Measurements from ENCODE around the gene IL5RA. TPM values are rescaled to one million over a fixed set of nuclear protein-coding genes. Genes with fewer than 3 reads are reported as not detected.
A peak's percentile ranks its signal among the peaks of the same experiment; 100 is the strongest.

The IL5RA gene
- total RNA-seq, 3 donors from 2014 or later (not counting 1 experiment from before 2014, with no cell fraction given), result 0.34 to 12.4 TPM; not detected in 1

GRCh38 chr3:3127432-3128010 lies 17.3 kb upstream of the IL5RA start:
- H3K9me3 Mint-ChIP-seq, result no peaks in the 10 kb centered on the region
- peaks cover 19% of the 10 kb centered on the region for H3K36me3 ChIP-seq (ENCODE audit: control insufficient read depth, insufficient read depth, low read length)
- TF ChIP-seq CTCF (IDR thresholded peaks at IDR 0.05), result no peak
- WGBS (ENCODE audit: insufficient coverage), result 22% methylated on average over 19 of the region's 20 CpGs
- H3K4me3 ChIP-seq (ENCODE audit: low read length), result peak overlapping the region; percentile 81
- peak overlapping the region; percentile 99 to 100 for H3K27ac Mint-ChIP-seq
- peak; percentile 45 to 70 for DNase-seq
- intact Hi-C loops (cut with micrococcal nuclease), result loop anchor here (2.0 to 5.0 kb wide), 2 partner anchors 51 to 450 kb away; partner anchors contain the start of gene CRBN
- peak overlapping the region; percentile 97 for H3K4me3 Mint-ChIP-seq
- H3K27me3 ChIP-seq (ENCODE audit: control insufficient read depth, insufficient read depth, low read length), result no peaks in the 10 kb centered on the region
- H3K27me3 Mint-ChIP-seq (ENCODE audit: low read depth in 2 of 2), result no peaks in the 10 kb centered on the region
- H3K36me3 Mint-ChIP-seq, result no peaks in the 10 kb centered on the region
- H3K4me1 Mint-ChIP-seq, result peaks cover 34 to 43% of the 10 kb centered on the region in 2 donors
- peaks cover 23% of the 10 kb centered on the region for H3K4me1 ChIP-seq (ENCODE audit: control insufficient read depth, insufficient read depth, low read length)
- H3K9me3 ChIP-seq (ENCODE audit: control insufficient read depth, insufficient read depth, low read length), result no peaks in the 10 kb centered on the region
- peak in 2 of 3 donors; percentile 24 to 30 for ATAC-seq
- H3K27ac ChIP-seq (ENCODE audit: low read length), result peak overlapping the region; percentile 93

DNA sequence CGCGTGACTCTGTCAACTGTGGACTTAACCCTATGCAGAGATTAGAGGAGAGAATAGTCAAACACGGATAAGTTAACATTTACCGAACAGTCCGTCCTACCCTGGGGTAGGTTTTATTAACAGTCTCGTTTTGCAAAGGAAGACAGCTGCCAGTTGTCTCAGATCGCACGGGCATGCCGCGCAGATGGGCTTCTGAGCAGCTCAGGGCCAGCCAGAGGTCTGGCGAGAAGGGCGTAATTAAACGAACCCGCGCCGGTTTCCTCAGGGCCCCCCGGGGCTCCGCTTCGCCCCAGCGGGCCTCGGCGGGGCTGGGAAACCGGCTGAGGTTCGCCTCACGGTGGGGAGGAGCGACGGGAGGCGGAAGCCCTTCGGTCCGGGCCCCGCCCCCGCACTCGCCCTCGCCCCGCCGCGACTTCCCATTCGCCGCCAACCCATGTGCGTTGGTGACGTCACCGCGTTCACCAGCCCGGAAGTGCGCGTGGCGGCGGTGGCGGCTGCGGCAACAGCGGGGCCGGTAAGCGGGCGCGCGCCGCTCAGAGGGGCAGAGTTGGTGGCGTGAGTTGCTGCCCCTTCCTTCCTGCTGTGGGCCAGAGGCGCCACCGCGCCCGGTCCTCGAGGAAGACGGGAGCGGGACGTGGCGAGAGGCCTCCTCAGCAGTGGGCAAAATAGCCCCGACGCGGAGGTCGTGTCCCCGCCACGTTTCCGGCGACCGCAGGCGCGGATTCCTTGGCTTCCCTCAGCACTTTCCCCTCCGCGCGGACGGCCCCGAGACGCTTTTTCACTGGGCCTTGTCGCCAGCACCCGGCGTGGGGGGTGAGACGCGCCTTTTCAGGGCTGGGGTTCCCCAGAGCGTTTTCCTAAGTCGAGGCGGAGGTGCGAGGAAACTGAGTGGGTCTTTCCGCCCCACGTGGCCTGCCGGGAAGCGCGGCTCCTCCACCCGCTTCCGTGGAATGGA lies 16.6 kb upstream of the IL5RA start, which contains the start of gene TRNT1:
Gene TRNT1 (plus strand): TSS at position 464 of the 955 bp plus-strand sequence. CDS start 2,101 bp downstream, outside the sequence.
- Mint-ChIP-seq H3K4me3 (peak within 1 kb of the TSS; percentile 97), H3K27ac (peak within 1 kb of the TSS; percentile 99 to 100)
- under 1% methylated on average over 100 of the region's 100 CpGs for WGBS (ENCODE audit: insufficient coverage)

DNA sequence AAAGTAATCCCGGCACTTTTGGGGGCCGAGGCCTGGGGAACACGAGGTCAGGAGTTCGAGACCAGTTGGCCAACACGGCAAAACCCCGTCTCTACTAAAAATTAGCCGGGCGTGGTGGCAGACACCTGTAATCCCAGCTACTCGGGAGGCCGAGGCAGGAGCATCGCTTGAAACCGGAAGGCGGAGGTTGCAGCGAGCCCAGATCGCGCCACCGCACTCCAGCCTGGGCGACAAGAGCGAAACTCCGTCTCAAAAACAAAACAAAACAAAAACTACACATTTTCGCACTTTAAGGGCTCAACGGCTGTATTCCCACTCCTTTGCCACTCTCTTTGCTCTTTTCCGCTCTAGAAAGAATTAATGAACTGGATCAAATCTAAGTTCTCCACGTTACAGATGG lies 15.8 kb upstream of the IL5RA start:
- intact Hi-C loops (cut with micrococcal nuclease), result loop anchor here (2.0 to 5.0 kb wide), 2 partner anchors 53 to 451 kb away; partner anchors contain the start of gene CRBN
- peak in 1 of 2 donors; percentile 21 for DNase-seq
- H3K9me3 Mint-ChIP-seq, result no peaks in the 10 kb centered on the region
- H3K4me3 Mint-ChIP-seq, result peak overlapping the region; percentile 97
- Histone ChIP-seq H3K9me3 (ENCODE audit: control insufficient read depth, insufficient read depth, low read length) (no peaks in the 10 kb centered on the region), H3K27ac (ENCODE audit: low read length) (peak overlapping the region; percentile 94), H3K4me1 (ENCODE audit: control insufficient read depth, insufficient read depth, low read length) (peaks cover 23% of the 10 kb centered on the region), H3K36me3 (ENCODE audit: control insufficient read depth, insufficient read depth, low read length) (peaks cover 16% of the 10 kb centered on the region), H3K4me3 (ENCODE audit: low read length) (peak overlapping the region; percentile 75), H3K27me3 (ENCODE audit: control insufficient read depth, insufficient read depth, low read length) (no peaks in the 10 kb centered on the region)
- H3K36me3 Mint-ChIP-seq, result no peaks in the 10 kb centered on the region
- 92% methylated on average over 24 of the region's 24 CpGs for WGBS (ENCODE audit: insufficient coverage)
- no peak for TF ChIP-seq CTCF (IDR thresholded peaks at IDR 0.05)
- peak overlapping the region; percentile 99 to 100 for H3K27ac Mint-ChIP-seq
- H3K4me1 Mint-ChIP-seq, result peaks cover 34 to 43% of the 10 kb centered on the region in 2 donors
- H3K27me3 Mint-ChIP-seq (ENCODE audit: low read depth in 2 of 2), result no peaks in the 10 kb centered on the region
- no peak for ATAC-seq

More for the DNA sequence above, 16.6 kb upstream of the IL5RA start, which contains the start of gene TRNT1:
- peak within 1 kb of the TSS; percentile 94 for H3K27ac ChIP-seq (ENCODE audit: low read length)
- H3K36me3 ChIP-seq (ENCODE audit: control insufficient read depth, insufficient read depth, low read length), result peaks cover 19% of the 10 kb centered on the region
- ATAC-seq (peak; percentile 91 to 95 (median 91)), DNase-seq (peak; percentile 96 to 99)
- Mint-ChIP-seq H3K27me3 (ENCODE audit: low read depth in 2 of 2) (no peaks in the 10 kb centered on the region), H3K4me1 (peaks cover 34 to 43% of the 10 kb centered on the region in 2 donors), H3K9me3 (no peaks in the 10 kb centered on the region), H3K36me3 (no peaks in the 10 kb centered on the region)
- intact Hi-C loops (cut with micrococcal nuclease), result loop anchor here (2.0 to 5.0 kb wide), 2 partner anchors 52 to 451 kb away; partner anchors contain the start of gene CRBN
- no peaks in the 10 kb centered on the region for H3K27me3 ChIP-seq (ENCODE audit: control insufficient read depth, insufficient read depth, low read length)
- H3K9me3 ChIP-seq (ENCODE audit: control insufficient read depth, insufficient read depth, low read length), result no peaks in the 10 kb centered on the region
- no peak for TF ChIP-seq CTCF (IDR thresholded peaks at IDR 0.05)
- peak within 1 kb of the TSS; percentile 81 for H3K4me3 ChIP-seq (ENCODE audit: low read length)
- H3K4me1 ChIP-seq (ENCODE audit: control insufficient read depth, insufficient read depth, low read length), result peaks cover 23% of the 10 kb centered on the region
